Measurements from ENCODE around the gene KCNMA1. TPM values are rescaled to one million over a fixed set of nuclear protein-coding genes. Genes with fewer than 3 reads are reported as not detected.

KCNMA1 gene
- polyA plus RNA-seq, 1 of the 3 experiments (the other 2 are of a cell fraction): 107 TPM

DNA sequence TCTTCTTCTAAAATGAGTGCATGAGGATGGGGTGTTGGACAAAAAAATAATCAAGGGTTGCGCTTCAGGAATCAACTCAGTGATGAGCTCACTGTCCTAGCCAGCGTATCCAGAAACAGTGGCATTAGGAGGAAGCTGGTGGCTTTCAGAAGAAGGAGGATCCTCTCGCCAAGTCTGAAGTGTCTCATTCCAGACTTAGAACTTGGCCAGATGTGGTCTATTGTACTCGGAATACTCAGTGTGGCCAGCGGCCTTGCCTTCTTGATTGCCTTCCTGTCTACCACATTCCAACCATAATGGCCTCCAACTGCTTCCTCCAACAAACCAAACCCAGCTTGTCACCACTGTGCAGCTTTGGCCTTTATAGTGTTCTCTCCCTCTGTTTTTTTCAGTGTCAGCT lies 732.4 kb downstream of the KCNMA1 start:
- no peaks in the 10 kb centered on the region for H3K9me2 ChIP-seq
- 81% methylated on average over 3 of the region's 5 CpGs for WGBS (ENCODE audit: low lambda C conversion rate)
- TF ChIP-seq MEF2A (IDR thresholded peaks at IDR 0.05; ENCODE audit: borderline replicate concordance, low read depth) (no peak), FOSL2 (IDR thresholded peaks at IDR 0.05; ENCODE audit: borderline replicate concordance, low read depth) (no peak), ELF1 (IDR thresholded peaks at IDR 0.05) (no peak), SMC3 (IDR thresholded peaks at IDR 0.05; ENCODE audit: low read depth, low read length) (no peak), MXI1 (IDR thresholded peaks at IDR 0.05; ENCODE audit: low read depth, low read length) (no peak), TEAD4 (IDR thresholded peaks at IDR 0.05; ENCODE audit: borderline replicate concordance, insufficient read depth) (no peak), RFX5 (IDR thresholded peaks at IDR 0.05; ENCODE audit: low read length) (no peak), CHD2 (IDR thresholded peaks at IDR 0.05; ENCODE audit: low read length, partially characterized antibody) (no peak), FOXJ3 (CRISPR knock-in tag; IDR thresholded peaks at IDR 0.05) (no peak), NRF1 (IDR thresholded peaks at IDR 0.05; ENCODE audit: low read depth, low read length) (no peak)
- TF ChIP-seq, protein P1, sequence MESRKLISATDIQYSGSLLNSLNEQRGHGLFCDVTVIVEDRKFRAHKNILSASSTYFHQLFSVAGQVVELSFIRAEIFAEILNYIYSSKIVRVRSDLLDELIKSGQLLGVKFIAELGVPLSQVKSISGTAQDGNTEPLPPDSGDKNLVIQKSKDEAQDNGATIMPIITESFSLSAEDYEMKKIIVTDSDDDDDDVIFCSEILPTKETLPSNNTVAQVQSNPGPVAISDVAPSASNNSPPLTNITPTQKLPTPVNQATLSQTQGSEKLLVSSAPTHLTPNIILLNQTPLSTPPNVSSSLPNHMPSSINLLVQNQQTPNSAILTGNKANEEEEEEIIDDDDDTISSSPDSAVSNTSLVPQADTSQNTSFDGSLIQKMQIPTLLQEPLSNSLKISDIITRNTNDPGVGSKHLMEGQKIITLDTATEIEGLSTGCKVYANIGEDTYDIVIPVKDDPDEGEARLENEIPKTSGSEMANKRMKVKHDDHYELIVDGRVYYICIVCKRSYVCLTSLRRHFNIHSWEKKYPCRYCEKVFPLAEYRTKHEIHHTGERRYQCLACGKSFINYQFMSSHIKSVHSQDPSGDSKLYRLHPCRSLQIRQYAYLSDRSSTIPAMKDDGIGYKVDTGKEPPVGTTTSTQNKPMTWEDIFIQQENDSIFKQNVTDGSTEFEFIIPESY (IDR thresholded peaks at IDR 0.05; ENCODE audit: borderline replicate concordance, low read depth): no peak
- TF ChIP-seq, protein P2, sequence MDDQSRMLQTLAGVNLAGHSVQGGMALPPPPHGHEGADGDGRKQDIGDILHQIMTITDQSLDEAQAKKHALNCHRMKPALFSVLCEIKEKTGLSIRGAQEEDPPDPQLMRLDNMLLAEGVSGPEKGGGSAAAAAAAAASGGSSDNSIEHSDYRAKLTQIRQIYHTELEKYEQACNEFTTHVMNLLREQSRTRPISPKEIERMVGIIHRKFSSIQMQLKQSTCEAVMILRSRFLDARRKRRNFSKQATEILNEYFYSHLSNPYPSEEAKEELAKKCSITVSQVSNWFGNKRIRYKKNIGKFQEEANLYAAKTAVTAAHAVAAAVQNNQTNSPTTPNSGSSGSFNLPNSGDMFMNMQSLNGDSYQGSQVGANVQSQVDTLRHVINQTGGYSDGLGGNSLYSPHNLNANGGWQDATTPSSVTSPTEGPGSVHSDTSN (IDR thresholded peaks at IDR 0.05): no peak
- TF ChIP-seq, protein P3, sequence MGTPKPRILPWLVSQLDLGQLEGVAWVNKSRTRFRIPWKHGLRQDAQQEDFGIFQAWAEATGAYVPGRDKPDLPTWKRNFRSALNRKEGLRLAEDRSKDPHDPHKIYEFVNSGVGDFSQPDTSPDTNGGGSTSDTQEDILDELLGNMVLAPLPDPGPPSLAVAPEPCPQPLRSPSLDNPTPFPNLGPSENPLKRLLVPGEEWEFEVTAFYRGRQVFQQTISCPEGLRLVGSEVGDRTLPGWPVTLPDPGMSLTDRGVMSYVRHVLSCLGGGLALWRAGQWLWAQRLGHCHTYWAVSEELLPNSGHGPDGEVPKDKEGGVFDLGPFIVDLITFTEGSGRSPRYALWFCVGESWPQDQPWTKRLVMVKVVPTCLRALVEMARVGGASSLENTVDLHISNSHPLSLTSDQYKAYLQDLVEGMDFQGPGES (IDR thresholded peaks at IDR 0.05; ENCODE audit: low read depth, low read length): no peak
- TF ChIP-seq, protein P4, sequence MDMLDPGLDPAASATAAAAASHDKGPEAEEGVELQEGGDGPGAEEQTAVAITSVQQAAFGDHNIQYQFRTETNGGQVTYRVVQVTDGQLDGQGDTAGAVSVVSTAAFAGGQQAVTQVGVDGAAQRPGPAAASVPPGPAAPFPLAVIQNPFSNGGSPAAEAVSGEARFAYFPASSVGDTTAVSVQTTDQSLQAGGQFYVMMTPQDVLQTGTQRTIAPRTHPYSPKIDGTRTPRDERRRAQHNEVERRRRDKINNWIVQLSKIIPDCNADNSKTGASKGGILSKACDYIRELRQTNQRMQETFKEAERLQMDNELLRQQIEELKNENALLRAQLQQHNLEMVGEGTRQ (IDR thresholded peaks at IDR 0.05; ENCODE audit: borderline replicate concordance, low read depth, low read length): no peak

More for the DNA sequence above, 732.4 kb downstream of the KCNMA1 start:
- Histone ChIP-seq H3K9ac (no peak overlapping the region), H3K27ac (ENCODE audit: low read depth in 2 of 2, low read length in 1 of 2) (peak overlapping the region in 1 of 2 experiments; percentile 99; a peak in 2 of 4 replicates), H3K79me2 (ENCODE audit: insufficient read depth) (no peaks in the 10 kb centered on the region), H3K4me2 (no peak overlapping the region), H3K36me3 (replicated peaks in 1 of 2; ENCODE audit: control insufficient read depth in 1 of 2, insufficient read depth in 2 of 2, low read length in 1 of 2) (peaks cover 0 to 49% of the 10 kb centered on the region in 2 experiments), H2AFZ (ENCODE audit: low read depth) (no peak overlapping the region), H3F3A (replicated peaks; ENCODE audit: insufficient read depth) (no peaks in the 10 kb centered on the region), H3K4me1 (ENCODE audit: control insufficient read depth in 1 of 2, insufficient read depth in 2 of 2, low read depth in 1 of 2, low read length in 1 of 2) (peaks cover 0 to 27% of the 10 kb centered on the region in 2 experiments; a peak in 2 of 4 replicates), H3K4me3 (ENCODE audit: low read depth in 2 of 2, low read length in 1 of 2) (no peak overlapping the region), H3K9me3 (no peaks in the 10 kb centered on the region), H4K20me1 (ENCODE audit: insufficient read depth) (no peaks in the 10 kb centered on the region), H3K27me3 (ENCODE audit: insufficient read depth) (no peaks in the 10 kb centered on the region)
- ChIA-PET CTCF (interaction anchor here (1.1 to 2.5 kb wide), 7 partner anchors 11 to 80 kb away, joined by 3 to 7 read pairs (median 5); no protein-coding TSS in a partner anchor), POLR2A (interaction anchor here (2.0 kb wide), 1 partner anchor 66 kb away, joined by 16 read pairs; no protein-coding TSS in a partner anchor)
- DNase-seq: no peak

Measured in SK-N-SH (cell line).